HG03097 (cell line): ENCODE results near the gene INKA2.
A peak's percentile ranks its signal among the peaks of the same experiment; 100 is the strongest.

Source experiments
- ATAC-seq: cut with Tn5 transposase; IDR thresholded peaks from one replicate; pipeline ENCODE4 v1.9.1; 2021; ENCODE audit not compliant: unreplicated experiment, low FRiP score

The INKA2 gene

DNA sequence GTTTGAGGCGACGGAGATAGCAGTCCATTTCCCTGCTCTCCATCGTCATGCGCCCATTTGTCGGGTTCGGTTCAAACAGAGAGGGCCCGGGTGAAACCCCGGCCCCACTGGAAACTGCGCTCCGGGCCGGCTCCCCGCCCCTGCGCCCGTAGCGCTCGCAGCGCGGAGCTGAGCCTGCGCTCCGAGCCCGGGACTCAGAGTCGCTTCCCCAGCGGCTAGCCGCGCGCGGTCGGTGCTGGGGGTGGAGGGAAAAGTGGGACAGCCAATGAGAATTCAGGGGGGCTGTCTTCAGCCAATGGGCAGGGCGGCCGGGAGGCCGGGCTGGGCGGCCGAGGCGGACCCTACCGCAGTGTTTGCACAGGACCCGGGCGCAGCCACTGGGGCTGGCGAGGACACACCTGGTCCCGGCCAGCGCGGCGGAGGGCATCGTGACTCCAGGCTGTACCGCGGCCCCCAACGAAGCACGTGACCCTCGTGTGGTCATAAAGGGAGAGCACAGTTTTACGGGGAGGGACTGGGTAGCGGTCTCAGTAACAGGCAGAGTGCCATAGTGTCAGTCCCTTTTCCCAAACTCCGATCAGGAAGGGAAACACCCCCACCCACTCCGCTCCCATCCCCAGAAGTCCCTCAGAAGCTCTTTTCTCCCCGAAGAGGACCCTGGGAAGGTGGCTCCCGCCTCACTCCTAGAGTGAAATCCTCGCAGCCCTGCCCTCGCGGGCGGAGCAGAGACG, at the start of gene INKA2:
TSS of gene INKA2 (minus strand) at position 202 of the 731 bp plus-strand sequence. CDS start at position 49, 153 bp downstream.
- peak; percentile 75 for ATAC-seq

- ATAC-seq, result no peak
Observed at GRCh38 chr1:111786669-111787207, 47.5 kb upstream of the INKA2 start.

DNA sequence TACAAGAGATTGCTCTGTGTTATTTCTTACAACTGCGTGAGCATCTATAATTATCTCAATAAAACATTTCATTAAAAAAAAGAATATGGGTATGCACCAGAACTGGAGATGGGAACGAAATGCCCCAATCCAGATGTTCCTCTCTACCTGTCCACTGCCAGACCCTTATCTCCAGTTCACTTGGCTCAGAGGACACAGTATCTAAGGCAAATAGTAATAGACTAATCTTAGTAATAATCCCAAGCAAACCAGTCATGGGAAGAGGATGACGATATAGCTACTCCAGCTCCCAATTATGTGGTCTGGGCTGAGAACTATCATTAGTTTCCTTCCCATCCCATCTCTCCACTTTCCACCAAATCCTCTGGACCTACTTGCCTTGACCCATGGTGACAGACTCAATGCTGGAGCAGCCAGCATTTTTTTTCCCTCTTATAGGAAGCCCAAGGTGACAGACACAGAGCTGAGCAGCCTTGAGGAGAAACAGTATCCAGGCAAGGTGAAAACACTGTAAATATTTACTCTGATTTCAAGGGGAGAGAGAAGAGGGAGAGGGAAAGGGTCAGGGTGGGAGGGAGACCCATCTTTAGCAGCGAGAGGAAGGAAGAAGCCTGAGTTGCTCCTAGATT, 45.2 kb upstream of the INKA2 start:
- no peak for ATAC-seq

- ATAC-seq, result no peak
Observed at GRCh38 chr1:111779546-111779945, 40.4 kb upstream of the INKA2 start.

DNA sequence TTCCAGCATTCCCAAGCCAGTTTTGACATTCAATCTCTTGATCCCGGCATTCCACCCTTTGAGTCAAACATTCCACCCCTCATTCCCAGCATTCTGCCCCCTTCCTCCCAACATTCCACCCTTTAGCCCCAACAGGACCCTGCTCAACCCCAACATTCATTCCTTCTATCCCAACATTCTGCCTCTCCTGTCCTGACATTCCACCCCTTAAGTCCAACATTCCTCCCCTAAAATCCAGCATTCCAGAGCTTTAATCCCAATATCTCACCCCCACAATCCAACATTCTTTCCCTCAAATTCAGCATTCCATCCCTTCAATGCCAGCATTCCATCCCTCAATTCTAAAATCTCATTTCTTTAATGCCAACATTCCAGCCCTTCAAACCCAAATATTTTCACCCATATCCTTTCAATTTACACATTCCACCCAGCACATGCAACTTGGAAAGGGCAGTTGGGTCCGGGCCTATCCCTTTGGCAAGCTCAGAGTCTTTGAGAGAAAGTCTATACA, 39.4 kb upstream of the INKA2 start:
- no peak for ATAC-seq

- no peak for ATAC-seq
Observed at GRCh38 chr1:111778066-111778465, 38.9 kb upstream of the INKA2 start.

GRCh38 chr1:111777301-111777700, 38.1 kb upstream of the INKA2 start:
- no peak for ATAC-seq

DNA sequence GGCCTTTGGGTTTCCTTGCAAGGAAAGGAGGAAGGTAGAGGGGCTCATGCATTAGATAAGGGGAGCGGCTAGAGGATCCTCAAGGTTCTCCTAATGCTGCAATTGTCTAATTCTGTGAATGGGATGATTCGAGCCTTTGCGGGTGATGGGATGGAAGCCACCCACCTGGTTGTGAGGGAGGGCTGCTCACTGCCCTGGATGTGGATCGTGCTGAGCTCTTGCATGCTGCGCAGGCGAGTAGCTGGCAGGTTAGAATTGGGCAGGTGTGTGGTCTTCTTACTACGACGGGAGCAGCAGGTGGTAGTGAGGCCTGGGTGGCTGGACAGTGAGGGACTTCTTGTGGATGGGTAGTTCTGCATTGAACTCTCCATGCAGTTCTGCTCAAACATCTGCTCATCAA, 37.7 kb upstream of the INKA2 start:
- ATAC-seq, result no peak

DNA sequence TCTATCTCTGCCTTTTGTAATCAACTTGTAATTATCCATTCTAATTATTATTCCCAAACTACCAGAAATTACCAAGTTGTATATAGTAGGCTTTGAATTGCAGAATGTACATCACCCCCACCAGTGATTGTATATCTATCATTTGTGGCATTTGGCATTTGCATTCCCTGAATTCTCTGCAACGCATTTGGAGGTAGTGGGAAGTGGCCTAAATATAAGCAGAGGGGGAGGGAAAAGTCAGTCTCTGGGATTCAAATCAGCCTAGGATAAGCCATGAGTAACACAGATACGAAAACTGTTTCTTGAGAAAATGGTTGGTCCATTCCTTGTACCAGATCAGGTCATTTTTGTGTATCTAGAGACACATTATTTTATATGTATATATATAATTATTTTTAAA, 37.2 kb upstream of the INKA2 start:
- ATAC-seq, result no peak

- ATAC-seq, result no peak
Observed at GRCh38 chr1:111775966-111776365, 36.8 kb upstream of the INKA2 start.

GRCh38 chr1:111770916-111771315, 31.7 kb upstream of the INKA2 start:
- no peak for ATAC-seq

GRCh38 chr1:111769517-111770146, 30.4 kb upstream of the INKA2 start:
- no peak for ATAC-seq

DNA sequence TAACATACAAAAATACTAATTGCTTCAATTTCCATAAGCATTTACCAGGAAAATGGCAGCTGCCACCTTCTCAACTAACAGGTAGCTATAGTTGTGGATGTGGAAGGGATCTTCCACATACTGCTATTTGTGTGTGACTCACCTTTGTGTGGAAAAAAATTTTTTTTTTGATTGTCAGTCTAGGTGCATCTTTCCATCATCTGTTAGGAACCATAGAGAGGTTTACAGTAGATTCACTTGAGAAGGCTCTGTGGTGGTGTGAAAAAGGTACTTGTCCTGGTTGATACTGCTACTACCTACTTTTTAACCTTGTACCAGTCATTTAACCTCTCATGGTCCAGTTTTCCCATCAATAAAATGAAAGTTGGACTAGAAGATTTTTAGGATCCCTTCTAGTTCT, 29.4 kb upstream of the INKA2 start:
- no peak for ATAC-seq

- no peak for ATAC-seq
Observed at GRCh38 chr1:111768023-111768422, 28.8 kb upstream of the INKA2 start.

GRCh38 chr1:111762332-111762731, 23.1 kb upstream of the INKA2 start:
- ATAC-seq, result no peak

- ATAC-seq, result no peak
Observed at GRCh38 chr1:111761717-111762116, 22.5 kb upstream of the INKA2 start.

- no peak for ATAC-seq
Observed at GRCh38 chr1:111758373-111758772, 19.2 kb upstream of the INKA2 start.

DNA sequence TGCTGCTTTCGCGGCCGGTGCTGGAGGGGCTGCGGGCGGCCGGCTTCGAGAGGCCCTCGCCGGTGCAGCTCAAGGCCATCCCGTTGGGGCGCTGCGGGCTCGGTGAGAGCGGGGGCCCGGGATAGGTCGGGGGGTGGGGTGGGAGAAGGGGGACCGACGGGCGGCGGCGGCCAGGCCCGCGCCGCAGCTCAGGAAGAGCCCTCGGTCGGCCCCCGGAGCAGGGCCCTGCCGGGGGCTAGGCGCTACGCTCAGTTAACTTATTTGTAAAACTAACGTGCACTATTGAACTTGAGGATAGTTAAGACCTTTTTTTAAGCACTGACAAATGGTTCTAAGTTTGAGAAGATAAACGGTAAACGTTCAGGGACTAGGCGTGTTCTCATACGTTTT, 16.9 kb upstream of the INKA2 start:
- ATAC-seq, result peak; percentile 13

- peak; percentile 86 for ATAC-seq
Observed at GRCh38 chr1:111755331-111756123, 16.3 kb upstream of the INKA2 start, which contains the start of gene DDX20. Gene DDX20, plus strand, starts transcription at chr1:111755901. Its CDS starts 24 bp downstream, at chr1:111755925.

DNA sequence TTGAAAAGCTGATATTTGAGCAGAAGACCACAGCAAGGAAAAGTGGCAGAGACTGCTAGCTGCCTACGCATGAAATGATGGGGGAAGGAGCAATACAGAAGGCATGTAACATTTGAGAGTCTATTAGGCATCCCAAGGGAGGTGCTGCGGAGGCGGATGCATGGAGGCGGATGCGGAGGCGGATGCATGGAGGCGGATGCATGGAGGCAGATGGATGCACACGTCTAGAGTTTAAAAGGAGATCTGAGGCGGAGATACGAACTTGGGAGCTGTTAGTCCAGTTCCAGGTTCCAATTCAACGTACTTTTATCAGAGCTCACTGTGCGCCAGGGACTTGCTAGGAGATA, 15.8 kb upstream of the INKA2 start:
- peak; percentile 4 for ATAC-seq
